HG03457 (cell line): Measurements from ENCODE around the gene IQSEC1.

Experiments
- ATAC-seq: cut with Tn5 transposase; IDR thresholded peaks from one replicate; pipeline ENCODE4 v1.9.1; 2021; ENCODE audit warnings: moderate number of reproducible peaks; ENCODE audit not compliant: unreplicated experiment

Gene IQSEC1

GRCh38 chr3:13032206-13032605, 41.0 kb downstream of the IQSEC1 start:
- ATAC-seq: no peak

- ATAC-seq: no peak
Observed at GRCh38 chr3:13031621-13032020, 41.6 kb downstream of the IQSEC1 start.

GRCh38 chr3:13030684-13031083, 42.5 kb downstream of the IQSEC1 start:
- ATAC-seq: no peak

GRCh38 chr3:13028010-13028821, 45.0 kb downstream of the IQSEC1 start:
- ATAC-seq: no peak

GRCh38 chr3:13027154-13027553, 46.1 kb downstream of the IQSEC1 start:
- no peak for ATAC-seq

GRCh38 chr3:13026534-13026933, 46.7 kb downstream of the IQSEC1 start:
- ATAC-seq: no peak

GRCh38 chr3:13025778-13026518, 47.3 kb downstream of the IQSEC1 start:
- ATAC-seq: no peak

- ATAC-seq: no peak
Observed at GRCh38 chr3:13025090-13025489, 48.1 kb downstream of the IQSEC1 start.

GRCh38 chr3:13024765-13025065, 48.5 kb downstream of the IQSEC1 start:
- no peak for ATAC-seq

GRCh38 chr3:13023971-13024764, 49.1 kb downstream of the IQSEC1 start:
- ATAC-seq: no peak

GRCh38 chr3:13023235-13023970, 49.8 kb downstream of the IQSEC1 start:
- no peak for ATAC-seq

- ATAC-seq: no peak
Observed at GRCh38 chr3:13022348-13023234, 50.6 kb downstream of the IQSEC1 start.

- ATAC-seq: no peak
Observed at GRCh38 chr3:13021141-13022114, 51.8 kb downstream of the IQSEC1 start.

- ATAC-seq: no peak
Observed at GRCh38 chr3:13020159-13020750, 53.0 kb downstream of the IQSEC1 start.

GRCh38 chr3:13019243-13020095, 53.8 kb downstream of the IQSEC1 start:
- ATAC-seq: no peak

GRCh38 chr3:13018561-13019242, 54.5 kb downstream of the IQSEC1 start:
- ATAC-seq: no peak

- no peak for ATAC-seq
Observed at GRCh38 chr3:13018043-13018451, 55.2 kb downstream of the IQSEC1 start.
